SKM-1 treated with dmso at 0.1 percent for 144 hours (cell line): ENCODE results near the gene SUCLG2.
"Not testable (repeated sequence)": the region's sequence is repeated elsewhere in the genome, so short reads cannot be mapped to it uniquely, and the experiment has no call there.

Experiments used
- DNase-seq: peaks from one replicate; lab custom pipeline; 2025; ENCODE audit not compliant: unreplicated experiment; lab: John Stamatoyannopoulos, UW

The SUCLG2 gene

DNA sequence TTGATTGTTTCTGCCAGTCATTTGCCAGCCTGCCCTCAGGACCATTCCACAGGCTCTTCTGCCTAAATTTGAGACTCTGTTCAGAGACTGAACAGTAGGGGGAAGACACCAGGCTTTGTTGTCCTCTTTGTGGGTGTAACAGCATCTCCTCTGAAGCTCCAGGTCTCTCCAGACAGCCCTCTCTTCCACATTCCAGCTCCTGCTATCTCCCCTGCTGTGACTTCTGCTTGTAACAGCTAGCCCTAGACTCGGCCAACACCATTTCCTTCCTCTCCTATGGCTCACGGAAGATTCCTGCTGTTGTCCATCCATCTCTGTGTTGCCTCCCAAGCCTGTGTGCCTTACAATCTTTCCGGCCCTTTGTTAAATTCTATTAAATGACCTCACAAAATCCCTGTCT, 40.2 kb downstream of the SUCLG2 start:
- no peak for DNase-seq

DNA sequence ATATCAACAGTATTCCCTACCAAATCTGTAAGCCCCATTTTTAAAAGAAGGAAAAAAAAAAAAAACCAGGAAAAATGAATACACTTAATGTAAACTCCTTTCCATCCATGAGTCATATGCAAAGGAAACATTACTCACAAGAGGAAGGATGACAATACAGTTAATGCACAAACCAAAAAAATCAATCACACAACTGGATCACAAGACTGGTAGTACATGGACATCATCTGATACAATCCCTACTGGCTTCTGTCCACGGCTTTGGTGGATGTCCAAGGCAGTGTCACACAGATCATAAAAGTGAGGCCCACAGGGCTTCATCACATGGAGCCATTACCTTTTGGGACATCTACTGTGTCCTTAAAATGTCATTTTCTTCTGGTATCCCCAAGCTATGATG, 44.0 kb downstream of the SUCLG2 start:
- DNase-seq, result no peak

DNA sequence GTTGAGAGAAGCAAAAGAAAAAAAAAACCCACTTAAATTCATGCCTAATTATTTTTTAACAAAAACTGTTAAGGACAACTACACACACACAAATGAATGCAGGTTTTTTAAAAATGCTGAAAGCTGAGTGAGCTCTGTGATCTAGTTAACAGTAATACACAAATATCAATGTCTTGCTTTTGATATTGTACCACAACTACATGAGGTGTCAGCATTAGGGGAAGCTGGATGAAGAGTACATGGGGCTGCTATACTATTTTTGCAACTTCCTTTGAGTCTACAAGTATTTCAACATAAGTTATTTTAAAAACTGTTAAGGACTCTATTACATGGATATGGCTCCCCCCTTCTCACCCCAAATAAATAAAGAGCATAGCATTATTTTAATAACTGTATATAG, 44.7 kb downstream of the SUCLG2 start:
- no peak for DNase-seq

DNA sequence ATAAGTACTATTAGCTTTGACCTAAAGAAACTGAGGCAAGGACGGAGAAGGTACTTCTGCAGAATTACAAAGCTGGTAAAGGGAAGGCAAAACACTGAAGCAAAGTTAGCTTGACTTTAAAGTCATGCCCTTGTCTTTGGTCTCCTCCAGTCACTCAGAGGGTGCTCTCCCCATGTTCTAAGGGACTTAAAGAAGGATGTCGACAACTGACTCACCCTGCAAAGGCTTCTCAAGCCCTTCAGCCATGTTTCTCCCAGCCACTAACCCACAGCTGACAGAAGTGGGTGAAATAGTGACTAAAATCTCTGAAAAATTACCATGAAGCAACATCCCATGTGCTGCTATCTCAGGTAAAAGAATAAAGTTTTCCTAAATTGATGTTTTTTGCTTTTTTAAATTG, 46.4 kb downstream of the SUCLG2 start:
- DNase-seq, result no peak

DNA sequence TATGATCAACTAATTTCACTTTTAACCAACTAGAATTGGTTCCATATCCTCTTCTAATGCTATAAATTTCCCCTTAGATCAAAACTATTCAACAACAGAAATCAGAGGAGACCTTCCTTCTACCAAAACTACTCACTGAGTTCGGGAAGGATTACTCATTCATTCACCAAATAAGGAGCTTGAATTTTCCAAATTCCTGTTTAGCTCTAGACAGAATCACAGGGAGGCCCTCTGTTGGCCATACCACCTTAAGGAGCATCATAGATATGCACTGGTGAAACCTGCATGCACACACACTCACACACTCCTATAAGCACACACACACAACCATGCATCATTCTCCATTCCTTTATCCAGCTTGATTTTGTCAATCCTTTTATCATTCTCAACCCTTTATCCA, 49.0 kb downstream of the SUCLG2 start:
- no peak for DNase-seq

DNA sequence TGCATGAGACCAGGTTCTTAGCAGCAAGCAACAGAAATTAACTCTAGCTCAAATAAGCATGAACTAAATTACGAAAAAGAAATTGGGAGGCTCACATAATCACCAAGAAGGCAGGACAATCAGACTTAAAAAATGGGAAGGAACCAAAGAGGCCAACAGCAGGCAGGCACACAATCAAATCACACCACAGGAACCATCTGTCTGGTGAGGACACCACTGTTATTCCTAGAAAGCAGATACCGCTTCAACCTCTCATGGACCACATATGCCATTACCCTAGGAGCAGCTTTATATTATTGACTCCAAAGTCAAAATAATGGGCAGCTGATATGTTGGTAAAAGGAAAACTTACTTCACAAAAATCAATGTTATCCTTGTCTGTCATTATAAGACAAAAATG, 51.6 kb downstream of the SUCLG2 start:
- no peak for DNase-seq

DNA sequence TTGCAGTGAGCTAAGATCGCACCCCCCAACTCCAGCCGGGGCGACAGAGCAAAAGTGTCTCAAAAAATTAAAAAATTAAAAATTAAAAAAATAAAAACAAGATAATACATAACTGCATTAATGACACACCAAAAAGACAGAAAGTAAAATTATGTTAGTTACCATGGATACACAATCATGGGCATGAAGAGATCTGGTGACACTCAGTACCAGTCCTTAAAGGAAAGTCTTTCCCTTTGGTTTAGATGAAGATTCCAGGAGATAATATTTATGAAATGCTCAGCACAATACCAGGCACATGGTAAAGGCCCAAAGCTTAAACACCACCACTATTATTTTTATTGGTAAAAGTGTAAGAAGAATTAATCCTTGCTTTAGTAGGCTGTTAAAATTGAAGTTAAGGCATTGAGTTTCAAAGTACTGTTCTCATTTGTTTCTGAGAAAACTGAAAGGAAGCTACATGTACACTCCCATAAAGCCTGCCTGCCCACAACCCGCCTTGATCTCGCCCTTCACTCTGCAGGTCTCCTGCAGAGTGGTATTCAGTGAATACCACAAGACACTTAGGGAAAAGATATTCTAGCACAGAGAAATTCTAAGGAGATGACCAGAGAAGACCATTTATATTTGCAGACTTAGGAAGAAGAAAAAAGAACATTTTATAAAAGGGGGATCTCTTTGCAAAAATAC, 52.3 kb downstream of the SUCLG2 start:
- no peak for DNase-seq

DNA sequence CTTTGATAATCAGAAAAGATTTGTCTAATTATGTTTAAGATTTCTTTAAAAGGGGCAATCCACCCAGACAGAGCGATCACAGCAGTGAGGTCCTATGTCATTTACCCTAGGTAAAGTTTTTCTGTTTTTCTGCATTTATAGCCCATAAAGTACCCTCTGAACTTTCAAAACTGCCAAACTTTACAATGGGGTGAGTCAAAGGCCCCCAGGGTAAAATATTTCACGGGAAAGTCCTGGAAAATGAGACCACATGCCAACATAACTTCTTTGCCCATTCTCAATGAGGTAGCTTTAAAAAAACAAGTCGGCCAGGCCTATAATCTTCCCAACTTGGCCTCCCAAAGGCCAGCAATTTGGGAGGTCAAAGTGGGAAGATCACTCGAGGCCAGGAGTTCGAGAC, 53.0 kb downstream of the SUCLG2 start:
- no peak for DNase-seq

DNA sequence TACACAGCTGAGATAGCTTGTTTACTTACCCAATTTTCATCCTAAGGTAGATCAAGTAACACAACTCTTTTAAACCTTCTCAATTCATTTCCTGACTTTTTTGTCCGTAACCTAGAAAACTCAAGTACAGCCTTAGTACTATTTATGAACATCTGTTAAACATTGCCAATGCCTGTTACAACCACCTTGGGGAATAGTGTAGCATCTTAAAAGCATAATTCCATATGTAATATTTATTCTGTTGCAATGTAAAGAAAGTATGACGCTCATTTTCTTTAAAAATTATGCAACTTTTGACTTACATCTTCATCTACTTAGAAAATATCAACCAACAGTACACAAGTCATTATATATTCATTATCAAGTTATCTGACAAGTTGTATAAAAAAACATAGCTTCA, 54.6 kb downstream of the SUCLG2 start:
- DNase-seq, result no peak

DNA sequence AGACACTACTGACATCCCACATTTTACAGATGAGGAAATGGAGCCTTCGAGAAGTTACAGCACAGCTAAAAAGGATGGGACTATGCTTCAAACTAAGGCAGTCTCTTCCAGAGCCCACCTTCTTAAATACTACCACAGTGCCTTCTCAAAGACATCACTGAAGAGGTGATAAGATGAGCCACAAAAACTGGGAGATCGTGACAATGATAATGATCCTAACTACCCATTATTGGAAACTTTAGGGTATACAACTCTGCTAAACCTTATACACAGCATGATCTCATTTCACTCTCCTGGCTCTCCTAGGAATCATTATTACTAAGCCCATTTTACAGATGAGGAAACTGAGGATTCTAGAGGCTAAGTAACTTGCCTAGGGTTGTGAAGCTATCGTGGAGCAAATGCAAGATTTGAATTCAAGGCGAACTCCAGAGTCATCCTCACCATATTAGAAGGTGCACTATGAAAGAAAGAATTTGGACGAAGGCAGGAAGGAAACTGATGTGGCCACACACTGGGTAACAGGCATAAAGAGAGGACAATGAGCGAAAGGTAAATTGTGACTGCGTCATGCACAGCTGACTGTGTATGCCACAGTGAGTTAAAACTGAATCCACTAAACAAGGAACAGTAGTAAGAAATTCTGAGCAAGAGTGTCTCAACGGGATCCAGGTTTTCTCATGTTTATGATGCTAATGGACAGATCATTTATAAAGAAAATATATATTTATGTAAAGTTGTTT, 55.4 kb downstream of the SUCLG2 start:
- DNase-seq, result no peak

DNA sequence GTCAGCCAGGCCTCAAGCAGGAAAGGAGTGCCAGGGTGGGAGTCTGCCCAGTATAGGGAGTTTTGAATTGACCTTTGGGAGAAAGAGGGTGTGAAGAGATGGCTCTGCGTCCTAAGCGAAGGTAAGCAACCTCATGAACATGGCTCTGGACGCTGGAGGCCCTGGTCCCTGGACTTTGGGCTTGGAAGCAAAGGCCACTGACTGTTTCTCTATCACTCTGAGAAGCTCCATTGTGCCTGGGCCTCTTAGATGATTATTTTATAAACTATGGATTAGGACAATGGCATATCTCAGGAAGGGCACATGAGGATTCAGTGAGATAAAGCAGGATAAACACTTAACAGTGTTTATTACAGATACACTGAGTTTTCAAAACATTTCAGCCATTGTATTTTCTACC, 59.0 kb downstream of the SUCLG2 start:
- DNase-seq, result no peak

DNA sequence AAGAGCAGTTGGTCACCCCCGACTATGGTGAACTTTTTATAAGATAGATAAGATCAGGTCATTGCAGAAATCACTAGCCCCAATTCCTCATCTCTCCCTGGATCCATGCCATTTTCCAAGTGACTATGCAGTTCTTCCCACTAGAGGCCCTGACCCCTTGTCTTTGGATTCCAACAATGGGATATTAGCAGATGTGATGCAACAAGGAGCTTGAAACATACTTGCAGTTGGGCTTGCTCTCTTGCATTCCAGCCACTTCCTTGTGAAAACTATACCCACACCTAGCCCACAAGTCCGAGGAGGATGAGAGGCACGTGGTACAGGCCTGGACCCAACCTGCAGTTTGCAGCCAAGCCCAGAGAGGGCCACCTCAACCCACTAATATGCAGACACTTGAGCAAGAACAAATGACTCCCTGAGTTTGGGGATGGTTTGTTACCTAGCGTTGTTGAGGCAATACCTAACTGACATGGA, 60.6 kb downstream of the SUCLG2 start:
- DNase-seq, result no peak

DNA sequence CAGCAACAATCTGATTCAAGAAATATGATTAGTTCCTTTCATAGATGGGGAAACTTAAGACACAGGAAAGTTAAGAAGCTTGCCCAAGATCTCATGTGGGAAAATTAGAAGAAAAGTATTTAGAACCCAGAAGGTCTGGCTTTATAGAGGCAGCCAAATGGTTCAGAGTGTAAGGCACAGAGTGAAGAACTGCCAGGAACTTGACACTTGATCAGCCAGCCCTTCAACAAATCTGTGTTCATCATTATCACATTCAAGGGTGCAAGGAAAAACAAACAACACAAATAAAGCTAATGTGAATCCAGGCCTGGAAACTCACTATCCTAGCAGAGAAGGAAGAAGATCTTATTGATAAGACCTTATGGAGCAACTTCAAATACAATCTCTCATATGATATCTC, 62.4 kb downstream of the SUCLG2 start:
- no peak for DNase-seq

DNA sequence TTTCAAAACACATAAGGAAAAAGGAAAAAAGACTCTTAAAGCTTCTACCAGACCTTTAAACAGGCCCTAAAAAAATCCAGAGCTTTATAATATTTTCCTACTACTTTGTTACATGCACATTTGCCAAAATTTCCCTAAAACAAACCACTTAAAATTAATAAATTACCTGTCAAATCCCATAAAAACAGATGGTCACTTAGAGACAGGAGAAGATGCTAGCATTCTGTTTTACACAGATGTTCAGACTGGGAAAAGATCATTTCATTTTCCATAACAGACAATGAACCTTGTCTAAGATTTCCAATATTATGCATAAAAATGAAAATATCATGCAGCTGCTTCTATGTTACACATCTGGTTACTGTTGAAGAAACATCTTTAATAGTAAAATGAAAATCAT, 66.6 kb downstream of the SUCLG2 start:
- DNase-seq, result no peak

DNA sequence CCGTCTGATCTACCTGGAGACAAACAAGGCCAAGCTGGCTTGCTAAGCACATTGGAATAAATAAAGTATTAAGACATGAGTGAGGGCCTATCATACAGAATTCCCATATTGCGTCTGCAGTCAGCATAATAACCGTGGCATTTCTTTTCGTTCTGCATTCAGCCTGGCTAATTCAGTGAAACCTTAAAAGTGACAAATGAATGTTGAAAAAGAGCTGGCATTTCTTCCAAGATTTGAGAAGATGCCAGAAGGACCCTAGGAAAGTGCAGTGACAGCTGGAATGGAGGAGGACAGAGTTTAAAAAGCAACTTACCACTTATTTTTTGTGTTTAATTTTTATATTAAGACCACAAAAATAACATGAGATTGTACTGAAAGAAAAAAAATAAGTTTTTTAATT, 67.1 kb downstream of the SUCLG2 start:
- no peak for DNase-seq

DNA sequence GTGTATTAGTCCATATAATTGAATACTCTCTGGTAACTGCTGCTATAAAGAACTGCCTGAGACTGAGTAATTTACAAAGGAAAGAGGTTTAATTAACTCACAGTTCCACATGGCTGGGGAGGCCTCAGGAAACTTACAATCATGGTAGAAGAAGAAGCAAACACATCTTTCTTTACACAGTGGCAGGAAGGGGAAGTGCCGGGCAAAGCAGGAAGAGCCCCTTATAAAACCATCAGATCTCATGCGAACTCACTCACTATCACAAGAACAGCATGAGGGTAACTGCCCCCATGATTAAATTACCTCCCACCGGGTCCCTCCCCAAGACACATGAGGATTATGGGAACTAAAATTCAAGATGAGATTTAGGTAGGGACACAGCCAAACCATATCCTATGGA, 69.8 kb downstream of the SUCLG2 start:
- not testable (repeated sequence) for DNase-seq

DNA sequence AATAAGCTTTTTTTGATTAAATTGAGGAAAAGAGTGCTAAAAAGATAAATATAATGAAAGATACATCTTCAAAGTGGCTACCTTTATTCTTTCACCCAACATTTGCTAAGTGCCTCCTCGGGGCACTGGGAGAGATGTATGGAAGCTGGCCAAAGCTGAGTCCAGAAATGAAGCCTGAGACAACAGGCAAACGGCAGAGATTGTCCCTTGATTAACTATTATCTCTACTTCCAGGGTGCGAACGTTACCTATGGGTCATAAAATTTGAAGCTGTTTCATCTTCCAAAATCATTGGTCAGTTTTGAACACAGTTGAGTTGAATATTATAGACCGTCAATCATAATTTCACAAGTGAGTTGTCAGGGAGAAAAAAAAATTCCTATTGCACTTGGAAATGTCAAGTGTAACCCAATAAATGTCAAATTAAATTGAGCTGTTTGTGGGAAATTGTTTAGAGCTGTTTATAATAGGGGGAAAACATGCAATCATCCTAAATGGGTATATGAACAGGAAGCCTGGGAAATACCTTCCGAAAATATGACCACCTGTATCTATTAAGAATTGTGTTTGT, 73.9 kb downstream of the SUCLG2 start:
- no peak for DNase-seq

DNA sequence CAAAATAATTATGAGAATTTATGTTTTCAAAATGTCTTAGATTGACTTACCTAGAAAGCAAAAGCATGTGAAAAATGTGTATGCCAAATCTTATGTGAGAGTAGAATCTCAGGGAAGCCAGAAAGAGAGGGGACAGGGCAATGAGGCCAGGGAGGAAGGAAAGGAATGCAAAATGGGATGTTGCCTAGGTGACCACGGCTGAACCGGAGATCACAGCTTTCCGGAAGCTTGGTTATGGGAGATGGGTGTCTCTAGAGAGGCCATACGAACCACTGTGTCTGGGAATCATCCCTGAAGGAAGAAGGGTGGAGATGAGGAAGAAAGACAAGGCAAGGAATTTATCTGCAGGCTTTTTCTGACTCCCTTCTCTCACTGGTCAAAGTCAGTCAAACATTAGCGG, 76.0 kb downstream of the SUCLG2 start:
- no peak for DNase-seq

DNA sequence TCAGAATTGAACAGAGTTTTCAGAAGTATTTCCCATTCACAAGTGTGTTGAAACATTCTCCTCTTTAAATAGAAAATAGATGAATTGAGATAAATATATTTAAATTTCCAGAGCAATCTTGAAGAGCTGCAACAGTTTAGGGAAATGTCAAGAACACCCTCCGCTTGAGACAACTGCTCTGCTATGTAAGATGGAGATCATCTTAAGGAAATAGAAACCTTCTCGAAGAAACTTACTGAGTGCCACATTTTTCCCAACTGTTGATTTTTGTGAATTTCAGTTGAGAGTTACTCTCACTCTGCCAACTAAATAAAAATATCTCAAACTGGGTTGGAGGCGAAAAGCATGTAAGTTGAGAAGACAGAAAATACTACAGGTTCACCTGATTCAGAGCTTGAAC, 78.0 kb downstream of the SUCLG2 start:
- no peak for DNase-seq

DNA sequence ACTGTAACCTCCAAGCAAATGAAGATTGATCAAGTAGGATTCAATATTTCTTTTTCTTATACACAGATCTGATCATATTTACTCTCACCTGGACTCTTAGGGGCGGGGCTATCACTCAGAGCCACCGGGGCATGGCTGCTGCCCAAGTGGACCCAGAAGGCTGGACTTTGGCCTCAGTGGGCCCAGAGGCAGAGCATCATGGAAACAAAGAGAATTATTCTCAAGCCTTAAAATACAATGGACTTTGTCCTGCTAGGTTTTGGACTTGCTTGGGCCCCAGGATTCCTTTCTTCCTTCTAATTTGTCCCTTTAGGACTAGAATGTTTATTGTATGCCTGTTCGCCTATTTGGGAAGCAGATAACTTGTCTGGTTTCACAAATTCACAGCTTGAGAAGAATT, 85.1 kb downstream of the SUCLG2 start:
- DNase-seq, result no peak

DNA sequence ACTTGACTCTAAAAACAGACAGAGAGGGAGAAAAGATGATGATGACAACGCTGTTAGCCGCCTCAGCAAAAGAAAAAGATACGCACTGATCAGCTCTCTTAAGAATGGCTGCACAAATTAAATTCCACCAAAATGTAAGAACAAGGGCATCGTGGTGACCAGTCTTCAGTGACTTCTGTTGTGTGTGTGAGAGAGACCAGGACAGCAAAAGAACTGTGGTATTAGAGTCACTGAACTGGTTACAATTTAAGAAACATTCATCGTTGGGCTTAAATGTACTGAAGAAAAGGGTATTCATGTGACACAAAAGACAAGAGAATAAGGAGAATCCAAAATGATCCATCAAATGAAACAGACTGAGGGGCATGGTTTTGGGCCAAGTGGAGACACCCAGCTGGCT, 86.5 kb downstream of the SUCLG2 start:
- no peak for DNase-seq

DNA sequence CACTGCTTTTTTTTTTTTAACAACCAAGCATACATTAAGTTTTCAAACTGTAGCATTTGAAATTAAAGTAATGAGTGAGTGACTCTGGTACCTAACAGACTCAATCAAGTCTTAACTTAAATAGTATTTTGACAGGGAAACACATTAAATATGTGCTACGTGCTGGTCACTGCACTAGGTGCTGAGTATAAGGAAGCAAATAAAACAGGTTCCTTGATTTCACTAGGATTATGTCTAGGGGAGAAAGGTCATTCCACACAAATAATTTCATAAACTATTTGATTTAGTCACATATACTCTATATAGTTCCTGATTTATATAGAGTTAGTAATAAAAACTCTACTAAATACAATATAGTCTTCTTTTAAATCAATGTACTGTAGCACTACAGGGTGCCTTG, 89.4 kb downstream of the SUCLG2 start:
- no peak for DNase-seq
